ENCODE results near the gene DOHH.

DOHH gene

GRCh38 chr19:3479834-3480215, 20.6 kb downstream of the DOHH start:
- H3K4me3 ChIP-seq (ENCODE audit: low read depth, low read length): no peak overlapping the region

GRCh38 chr19:3479177-3479833, 21.2 kb downstream of the DOHH start:
- no peak overlapping the region for H3K4me3 ChIP-seq (ENCODE audit: low read depth, low read length)

GRCh38 chr19:3478409-3479176, 21.9 kb downstream of the DOHH start:
- no peak overlapping the region for H3K4me3 ChIP-seq (ENCODE audit: low read depth, low read length)

DNA sequence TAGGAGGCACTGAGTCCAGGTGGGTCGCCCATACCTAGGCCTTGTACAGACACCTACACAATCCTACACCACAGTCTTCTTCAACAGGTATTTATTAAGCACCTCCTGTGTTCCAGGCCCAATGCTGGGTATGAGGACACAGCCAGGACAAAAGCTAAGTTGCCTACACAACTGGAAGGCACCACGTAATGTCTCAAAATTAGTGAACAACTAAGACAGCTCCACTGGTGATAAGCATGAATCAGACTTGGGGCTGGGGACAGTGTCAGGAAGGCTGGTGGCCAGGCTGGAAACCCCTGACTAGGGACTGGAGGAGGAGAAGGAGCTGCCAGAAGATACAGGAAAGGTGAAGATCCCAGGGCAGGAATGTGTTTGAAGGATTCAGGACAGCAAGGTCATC, 22.5 kb downstream of the DOHH start:
- no peak overlapping the region for H3K4me3 ChIP-seq (ENCODE audit: low read depth, low read length)

GRCh38 chr19:3477506-3477905, 23.0 kb downstream of the DOHH start:
- H3K4me3 ChIP-seq (ENCODE audit: low read depth, low read length): no peak overlapping the region

GRCh38 chr19:3476830-3477229, 23.6 kb downstream of the DOHH start:
- no peak overlapping the region for H3K4me3 ChIP-seq (ENCODE audit: low read depth, low read length)

DNA sequence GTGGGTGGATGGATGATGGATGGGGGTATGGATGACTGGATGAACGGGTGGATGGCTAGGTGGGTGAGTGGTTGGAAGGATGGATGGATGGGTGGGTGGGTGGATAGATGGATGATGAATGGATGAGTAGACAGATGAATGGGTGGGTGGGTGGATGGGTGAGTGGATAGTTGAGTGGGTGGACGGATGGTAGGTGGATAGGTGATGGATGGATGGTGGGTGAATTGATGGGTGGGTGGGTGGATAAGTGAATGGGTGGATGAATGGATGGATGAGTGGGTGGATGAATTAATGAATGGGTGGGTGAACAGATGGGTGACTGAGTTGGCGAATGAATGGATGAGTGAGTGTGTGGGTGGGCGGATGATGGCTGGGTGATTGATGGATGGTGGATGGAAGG, 25.0 kb downstream of the DOHH start:
- H3K4me3 ChIP-seq (ENCODE audit: low read depth, low read length): no peak overlapping the region

GRCh38 chr19:3474614-3475013, 25.9 kb downstream of the DOHH start:
- no peak overlapping the region for H3K4me3 ChIP-seq (ENCODE audit: low read depth, low read length)

GRCh38 chr19:3474010-3474409, 26.5 kb downstream of the DOHH start:
- H3K4me3 ChIP-seq (ENCODE audit: low read depth, low read length): no peak overlapping the region

GRCh38 chr19:3471954-3472655, 28.4 kb downstream of the DOHH start:
- no peak overlapping the region for H3K4me3 ChIP-seq (ENCODE audit: low read depth, low read length)

DNA sequence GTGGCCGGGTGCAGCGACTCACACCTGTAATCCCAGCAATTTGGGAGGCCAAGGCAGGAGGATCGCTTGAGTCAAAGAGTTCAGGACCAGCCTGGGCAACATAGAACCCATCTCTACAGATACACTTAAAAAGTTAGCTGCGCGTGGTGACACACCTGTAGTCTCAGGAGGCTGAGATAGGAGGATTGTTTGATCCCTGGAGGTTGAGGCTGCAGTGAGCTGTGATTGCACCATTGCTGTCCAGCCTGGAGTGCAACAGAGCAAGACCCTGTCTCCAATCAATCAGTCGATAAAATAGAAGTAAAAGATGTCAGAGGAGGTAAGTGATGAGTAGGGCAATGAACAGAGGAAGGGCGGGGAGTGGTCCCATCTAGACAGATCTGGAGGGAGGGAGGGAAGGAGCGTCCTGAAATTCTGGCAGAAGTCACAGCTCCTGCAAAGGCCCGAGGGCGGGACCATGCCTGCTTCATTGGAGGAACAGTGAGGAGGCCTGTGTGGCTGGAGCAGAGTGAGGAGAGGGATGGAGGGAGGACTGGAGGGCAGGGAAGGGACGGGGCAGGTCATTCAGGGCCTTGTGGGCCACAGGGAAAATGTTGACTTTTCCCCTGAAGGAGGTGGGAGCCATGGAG, 29.9 kb downstream of the DOHH start:
- H3K4me3 ChIP-seq (ENCODE audit: low read depth, low read length): no peak overlapping the region

GRCh38 chr19:3469638-3470499, 30.6 kb downstream of the DOHH start:
- no peak overlapping the region for H3K4me3 ChIP-seq (ENCODE audit: low read depth, low read length)

- no peak overlapping the region for H3K4me3 ChIP-seq (ENCODE audit: low read depth, low read length)
These were observed 32.3 kb downstream of the DOHH start for GRCh38 chr19:3468211-3468610.

- no peak overlapping the region for H3K4me3 ChIP-seq (ENCODE audit: low read depth, low read length)
These were observed 32.9 kb downstream of the DOHH start for GRCh38 chr19:3467437-3468198.

DNA sequence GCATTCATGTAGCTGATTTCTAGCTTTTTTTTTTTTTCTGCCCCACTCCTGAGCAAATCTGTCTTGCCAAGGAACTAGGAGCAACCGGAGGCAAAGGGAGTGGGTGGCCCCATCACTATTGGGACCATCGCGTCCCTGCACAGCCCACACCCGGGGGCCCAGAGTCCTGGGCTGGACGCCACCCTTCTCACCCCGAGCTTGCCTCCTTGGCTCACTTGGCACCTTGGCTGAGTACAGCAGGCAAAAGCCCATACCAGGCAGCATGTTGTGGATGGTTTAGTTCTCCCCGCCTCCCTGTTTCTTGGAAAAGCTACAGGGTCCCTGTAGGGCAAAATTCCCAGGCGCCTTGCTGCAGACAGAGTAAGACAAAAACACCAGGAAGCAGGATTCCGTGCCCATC, 33.8 kb downstream of the DOHH start:
- no peak overlapping the region for H3K4me3 ChIP-seq (ENCODE audit: low read depth, low read length)

DNA sequence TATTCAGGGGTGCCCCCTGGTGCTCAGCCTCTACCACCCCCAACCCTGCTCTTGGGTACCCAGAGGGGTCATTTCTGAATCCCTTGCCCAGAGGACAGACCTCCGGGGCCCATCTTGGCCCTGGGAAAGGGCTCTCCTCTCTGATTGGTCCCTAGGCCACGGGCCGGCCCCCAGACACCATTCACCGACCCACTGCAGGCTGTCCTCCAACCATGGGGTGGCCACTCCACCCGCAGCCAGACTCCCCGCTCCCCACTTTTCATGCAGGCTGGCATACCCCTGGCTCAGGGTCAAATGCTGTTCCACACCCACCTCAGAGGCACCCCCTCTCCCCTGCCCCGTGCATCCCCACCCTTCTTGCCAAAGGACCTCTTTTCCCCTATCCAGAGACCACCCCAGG, 34.9 kb downstream of the DOHH start:
- no peak overlapping the region for H3K4me3 ChIP-seq (ENCODE audit: low read depth, low read length)

DNA sequence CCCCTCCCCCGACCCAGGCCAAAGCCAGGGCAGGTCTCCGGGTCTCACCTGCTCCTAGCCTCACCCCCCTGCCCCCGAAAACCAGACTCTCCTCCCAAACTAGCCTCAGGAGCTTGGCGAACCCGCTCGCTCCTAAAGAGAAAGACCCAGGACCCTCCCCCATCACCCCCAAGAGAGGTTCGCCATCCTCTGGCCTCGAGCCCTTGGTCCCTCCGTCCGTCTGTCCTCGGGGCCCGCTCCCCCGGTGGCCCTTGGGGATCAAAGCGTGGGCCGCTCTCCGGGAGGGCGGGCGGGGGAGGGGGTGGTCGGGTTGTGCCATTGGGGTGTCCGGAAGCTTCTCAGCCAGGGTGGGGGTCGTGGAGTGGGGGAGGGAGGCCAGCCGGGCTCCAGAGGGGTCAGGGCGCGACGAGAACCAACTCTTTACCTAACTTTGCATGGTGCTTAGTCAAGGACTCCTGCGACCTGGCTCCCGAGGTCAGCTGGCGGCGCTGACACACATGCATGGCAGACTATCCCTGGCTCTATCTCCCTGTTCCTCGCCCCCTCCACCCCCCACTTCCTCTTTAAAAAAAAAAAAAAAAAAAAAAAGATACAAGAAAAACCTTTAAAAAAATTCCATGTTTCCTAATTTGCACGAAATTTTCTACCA, 35.8 kb downstream of the DOHH start:
- no peak overlapping the region for H3K4me3 ChIP-seq (ENCODE audit: low read depth, low read length)

- H3K4me3 ChIP-seq (ENCODE audit: low read depth, low read length): peak overlapping the region; percentile 17
These were observed 36.5 kb downstream of the DOHH start for GRCh38 chr19:3463714-3464586.
